ENCODE measurements around the gene GNAL. TPM values are rescaled to one million over a fixed set of nuclear protein-coding genes. Genes with fewer than 3 reads are reported as not detected.
"Not testable (repeated sequence)": the region's sequence is repeated elsewhere in the genome, so short reads cannot be mapped to it uniquely, and the experiment has no call there.

Gene GNAL
- 3.2 and 5.0 TPM in 2 replicates for total RNA-seq

GRCh38 chr18:11688972-11689668 lies at the start of gene GNAL:
GNAL (plus strand) TSS chr18:11689264; CDS start chr18:11689564, 300 bp downstream.
- no peak for TF ChIP-seq CTCF (conservative IDR thresholded peaks at IDR 0.05; ENCODE audit: low read depth, low read length)

GRCh38 chr18:11647310-11647709 lies 41.8 kb upstream of the GNAL start:
- not testable (repeated sequence) for H3K4me3 ChIP-seq (ENCODE audit: low read depth, low read length); DNase-seq (ENCODE audit: low read depth)

More at GRCh38 chr18:11688972-11689668, at the start of gene GNAL:
- DNase-seq (ENCODE audit: low read depth): peak; percentile 45
- H3K4me3 ChIP-seq (ENCODE audit: low read depth, low read length): peak within 1 kb of the TSS; percentile 56

- H3K4me3 ChIP-seq (ENCODE audit: low read depth, low read length); DNase-seq (ENCODE audit: low read depth): not testable (repeated sequence)
These were observed 41.3 kb upstream of the GNAL start for GRCh38 chr18:11647804-11648203.

GRCh38 chr18:11649839-11650238 lies 39.2 kb upstream of the GNAL start:
- TF ChIP-seq CTCF (conservative IDR thresholded peaks at IDR 0.05; ENCODE audit: low read depth, low read length): no peak
- DNase-seq (ENCODE audit: low read depth): no peak
- H3K4me3 ChIP-seq (ENCODE audit: low read depth, low read length): no peak overlapping the region

GRCh38 chr18:11651899-11652298 lies 37.2 kb upstream of the GNAL start:
- DNase-seq (ENCODE audit: low read depth): no peak
- no peak overlapping the region for H3K4me3 ChIP-seq (ENCODE audit: low read depth, low read length)
- TF ChIP-seq CTCF (conservative IDR thresholded peaks at IDR 0.05; ENCODE audit: low read depth, low read length): no peak

GRCh38 chr18:11653521-11653920 lies 35.5 kb upstream of the GNAL start:
- no peak for TF ChIP-seq CTCF (conservative IDR thresholded peaks at IDR 0.05; ENCODE audit: low read depth, low read length)
- DNase-seq (ENCODE audit: low read depth): no peak
- H3K4me3 ChIP-seq (ENCODE audit: low read depth, low read length): no peak overlapping the region

GRCh38 chr18:11654736-11655605 lies 34.1 kb upstream of the GNAL start:
- TF ChIP-seq CTCF (conservative IDR thresholded peaks at IDR 0.05; ENCODE audit: low read depth, low read length): peak; percentile 88
- no peak for DNase-seq (ENCODE audit: low read depth)

GRCh38 chr18:11655606-11655932 lies 33.5 kb upstream of the GNAL start:
- TF ChIP-seq CTCF (conservative IDR thresholded peaks at IDR 0.05; ENCODE audit: low read depth, low read length): no peak
- no peak overlapping the region for H3K4me3 ChIP-seq (ENCODE audit: low read depth, low read length)
- no peak for DNase-seq (ENCODE audit: low read depth)

More at GRCh38 chr18:11654736-11655605, 34.1 kb upstream of the GNAL start:
- H3K4me3 ChIP-seq (ENCODE audit: low read depth, low read length): no peak overlapping the region

Measured in epithelial cell of proximal tubule (primary cell).